ENCODE results near the gene ZSWIM8. TPM values are rescaled to one million over a fixed set of nuclear protein-coding genes. Genes with fewer than 3 reads are reported as not detected.
"Not testable (repeated sequence)": the region's sequence is repeated elsewhere in the genome, so short reads cannot be mapped to it uniquely, and the experiment has no call there.

Gene ZSWIM8
- total RNA-seq, 1 donor: 30.7 TPM

DNA sequence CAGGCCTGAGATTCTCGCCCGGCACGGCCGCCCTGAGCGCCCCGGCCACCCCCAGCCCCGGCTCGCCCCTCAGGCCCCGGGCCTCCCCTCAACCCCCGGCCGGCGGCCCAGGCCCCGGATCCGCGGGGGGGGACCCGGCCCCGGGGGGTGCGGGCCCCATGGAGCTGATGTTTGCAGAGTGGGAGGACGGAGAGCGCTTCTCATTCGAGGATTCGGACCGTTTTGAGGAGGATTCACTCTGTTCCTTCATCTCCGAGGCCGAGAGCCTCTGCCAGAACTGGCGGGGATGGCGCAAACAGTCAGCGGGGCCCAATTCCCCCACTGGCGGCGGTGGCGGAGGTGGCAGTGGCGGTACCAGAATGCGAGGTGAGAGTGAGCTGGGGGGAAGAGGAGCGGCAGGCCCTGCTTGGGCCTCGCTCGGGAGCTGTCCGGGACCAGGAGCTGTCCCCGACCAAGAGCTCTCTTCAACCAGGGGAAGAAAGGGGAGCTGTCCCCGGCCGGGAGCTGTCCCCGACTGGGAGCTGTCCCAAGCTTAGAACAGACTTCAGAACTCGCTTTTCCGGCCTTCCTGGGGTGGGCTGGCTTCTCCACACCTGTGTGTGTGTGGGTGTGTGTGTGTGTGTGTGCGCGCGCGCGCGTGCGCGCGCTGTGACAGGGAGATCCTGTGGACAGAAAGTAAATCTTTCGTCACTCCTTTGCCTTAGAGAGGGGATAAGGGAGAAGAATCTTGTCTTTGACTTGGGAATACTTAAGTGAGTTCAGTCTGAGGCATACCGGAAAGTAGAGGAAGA is 510 bp downstream of the ZSWIM8 start:
- peak overlapping the region; percentile 82 for H3K4me3 ChIP-seq (ENCODE audit: low read length)
- peaks cover 51% of the 10 kb centered on the region for H3K4me1 ChIP-seq (ENCODE audit: insufficient read depth, low read length)
- H3K9me3 ChIP-seq (ENCODE audit: low read depth, low read length): no peaks in the 10 kb centered on the region
- H3K27me3 ChIP-seq (ENCODE audit: insufficient read depth, low read length): no peaks in the 10 kb centered on the region

DNA sequence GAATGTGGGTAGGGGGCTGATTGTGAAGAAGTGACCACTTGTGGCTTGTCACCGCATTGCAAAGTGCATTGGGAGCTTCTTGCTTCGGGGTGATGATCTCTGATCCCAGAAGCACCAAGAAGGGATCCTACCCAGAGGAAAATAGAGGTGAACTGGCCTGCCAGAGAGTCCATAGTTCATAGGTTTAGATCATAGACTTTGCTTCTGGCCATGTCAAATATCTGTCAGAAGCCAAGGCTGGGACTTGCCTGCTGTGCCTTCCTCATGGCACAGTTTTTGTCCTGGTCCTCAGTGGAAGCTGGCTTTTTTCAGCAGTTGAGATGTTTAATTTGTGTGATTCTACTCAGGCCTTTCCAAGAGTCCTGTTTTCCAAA is 1.1 kb downstream of the ZSWIM8 start:
- Histone ChIP-seq H3K27me3 (ENCODE audit: insufficient read depth, low read length) (no peaks in the 10 kb centered on the region), H3K4me1 (ENCODE audit: insufficient read depth, low read length) (peaks cover 45% of the 10 kb centered on the region), H3K9me3 (ENCODE audit: low read depth, low read length) (no peaks in the 10 kb centered on the region), H3K4me3 (ENCODE audit: low read length) (peak overlapping the region; percentile 82)

DNA sequence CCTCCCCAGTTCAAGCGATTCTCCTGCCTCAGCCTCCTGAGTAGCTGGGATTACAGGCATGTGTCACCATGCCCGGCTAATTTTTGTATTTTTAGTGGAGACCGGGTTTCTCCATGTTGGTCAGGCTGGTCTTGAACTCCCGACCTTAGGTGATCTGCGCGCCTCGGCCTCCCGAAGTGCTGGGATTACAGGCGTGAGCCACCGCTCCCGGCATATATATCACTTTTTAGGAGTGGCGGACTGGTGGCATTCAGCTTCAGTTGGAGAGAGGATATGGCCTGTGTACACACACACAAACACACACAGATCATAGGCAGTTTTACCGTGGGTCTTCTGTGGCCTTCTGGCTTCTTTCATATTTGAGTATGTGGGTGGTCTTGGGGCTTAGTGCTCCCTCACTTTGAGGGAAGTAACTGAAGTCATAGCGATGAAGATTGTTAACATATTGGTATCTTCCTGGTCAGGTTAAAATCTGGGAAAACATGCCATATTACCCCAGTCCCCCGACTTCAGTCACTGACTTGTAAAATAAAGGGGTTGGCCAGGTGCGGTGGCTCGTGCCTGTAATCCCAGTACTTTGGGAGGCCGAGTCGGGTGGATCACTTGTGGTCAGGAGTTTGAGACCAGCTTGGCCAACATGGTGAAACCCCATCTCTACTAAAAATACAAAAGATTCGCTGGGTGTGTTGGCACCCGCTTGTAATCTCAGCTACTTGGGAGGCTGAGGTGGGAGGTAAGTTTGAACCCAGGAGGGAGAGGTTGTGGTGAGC is 1.8 kb downstream of the ZSWIM8 start:
- H3K4me3 ChIP-seq (ENCODE audit: low read length); H3K27me3 ChIP-seq (ENCODE audit: insufficient read depth, low read length); H3K9me3 ChIP-seq (ENCODE audit: low read depth, low read length): not testable (repeated sequence)
- H3K4me1 ChIP-seq (ENCODE audit: insufficient read depth, low read length): peaks cover 45% of the 10 kb centered on the region

DNA sequence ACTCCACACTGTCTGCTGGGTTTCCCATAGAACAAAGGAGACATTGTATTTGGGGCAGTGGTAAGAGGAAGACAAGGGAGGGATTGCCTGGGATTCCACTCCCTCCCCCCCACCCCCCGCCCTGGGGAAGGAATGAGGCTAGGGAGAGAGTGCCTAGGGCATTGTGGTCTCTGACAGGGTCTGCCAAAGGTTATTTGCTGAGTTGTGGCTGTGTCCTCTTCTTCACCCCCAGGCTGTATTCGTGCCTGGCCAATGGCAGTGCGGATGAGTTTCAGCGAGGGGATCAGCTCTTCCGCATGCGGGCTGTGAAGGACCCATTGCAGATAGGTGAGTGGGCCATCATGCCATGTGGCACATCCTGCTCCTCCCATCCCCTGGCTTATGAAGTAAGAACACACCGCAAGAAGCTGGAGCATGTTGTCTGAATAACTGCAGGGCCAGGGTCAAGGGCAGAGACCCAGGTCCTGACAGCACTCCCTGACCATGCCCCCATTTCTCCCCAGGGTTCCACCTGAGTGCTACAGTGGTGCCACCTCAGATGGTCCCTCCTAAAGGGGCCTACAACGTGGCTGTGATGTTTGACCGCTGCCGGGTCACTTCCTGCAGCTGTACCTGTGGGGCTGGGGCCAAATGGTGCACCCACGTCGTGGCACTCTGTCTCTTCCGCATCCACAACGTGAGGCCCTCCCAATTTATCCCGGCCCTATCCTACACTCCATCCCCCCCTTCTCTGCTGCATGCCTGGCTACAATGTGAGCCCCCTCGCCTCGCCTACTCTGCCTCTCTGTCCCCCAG is 3.7 kb downstream of the ZSWIM8 start:
- Histone ChIP-seq H3K9me3 (ENCODE audit: low read depth, low read length) (no peaks in the 10 kb centered on the region), H3K27me3 (ENCODE audit: insufficient read depth, low read length) (no peaks in the 10 kb centered on the region), H3K4me3 (ENCODE audit: low read length) (no peak overlapping the region), H3K4me1 (ENCODE audit: insufficient read depth, low read length) (peaks cover 27% of the 10 kb centered on the region)

DNA sequence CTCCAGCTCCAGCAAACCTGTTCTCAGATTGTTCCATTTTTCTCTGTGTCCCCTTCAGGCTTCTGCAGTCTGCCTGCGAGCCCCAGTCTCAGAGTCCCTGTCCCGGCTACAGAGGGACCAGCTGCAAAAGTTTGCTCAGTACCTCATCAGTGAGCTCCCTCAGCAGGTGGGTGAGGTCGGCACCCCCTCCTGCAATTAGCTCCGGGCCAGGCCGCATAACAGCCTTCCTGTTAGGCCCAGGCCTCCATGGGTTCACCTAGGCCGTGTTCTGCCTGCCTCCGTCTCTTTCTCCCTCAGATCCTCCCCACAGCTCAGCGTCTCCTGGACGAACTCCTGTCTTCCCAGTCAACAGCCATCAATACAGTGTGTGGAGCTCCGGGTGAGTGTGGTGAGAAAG is 4.3 kb downstream of the ZSWIM8 start:
- Histone ChIP-seq H3K4me3 (ENCODE audit: low read length) (no peak overlapping the region), H3K4me1 (ENCODE audit: insufficient read depth, low read length) (peaks cover 22% of the 10 kb centered on the region), H3K9me3 (ENCODE audit: low read depth, low read length) (no peaks in the 10 kb centered on the region)

DNA sequence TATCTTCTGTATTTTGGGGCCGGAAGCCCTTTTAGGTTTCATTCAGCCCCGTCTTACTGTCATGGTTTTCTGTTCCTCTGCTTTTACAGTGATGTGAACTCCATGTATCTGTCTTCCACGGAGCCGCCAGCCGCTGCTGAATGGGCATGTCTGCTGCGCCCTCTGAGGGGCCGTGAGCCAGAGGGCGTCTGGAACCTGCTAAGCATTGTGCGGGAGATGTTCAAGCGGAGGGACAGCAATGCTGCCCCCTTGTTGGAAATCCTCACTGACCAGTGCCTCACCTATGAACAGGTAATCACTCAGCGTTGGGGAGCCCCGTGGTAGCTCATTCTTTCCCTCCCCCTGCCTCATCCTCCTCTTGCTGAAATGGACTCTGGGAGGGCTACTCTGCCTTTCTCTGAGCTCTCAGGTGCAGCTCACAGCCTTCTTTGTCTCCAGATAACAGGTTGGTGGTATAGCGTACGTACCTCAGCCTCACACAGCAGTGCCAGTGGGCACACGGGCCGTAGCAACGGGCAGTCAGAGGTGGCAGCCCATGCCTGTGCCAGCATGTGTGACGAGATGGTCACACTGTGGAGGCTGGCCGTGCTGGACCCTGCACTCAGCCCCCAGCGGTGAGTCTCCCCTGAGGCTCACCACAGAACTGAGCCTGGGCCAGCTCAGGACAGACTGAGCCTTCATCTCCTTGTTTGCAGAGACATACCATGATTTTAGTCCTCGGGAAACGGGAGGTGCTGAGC is 5.7 kb downstream of the ZSWIM8 start:
- Histone ChIP-seq H3K4me3 (ENCODE audit: low read length) (no peak overlapping the region), H3K4me1 (ENCODE audit: insufficient read depth, low read length) (peaks cover 17% of the 10 kb centered on the region), H3K9me3 (ENCODE audit: low read depth, low read length) (no peaks in the 10 kb centered on the region), H3K27me3 (ENCODE audit: insufficient read depth, low read length) (no peaks in the 10 kb centered on the region)

More for the DNA sequence above, 4.3 kb downstream of the ZSWIM8 start:
- no peaks in the 10 kb centered on the region for H3K27me3 ChIP-seq (ENCODE audit: insufficient read depth, low read length)

DNA sequence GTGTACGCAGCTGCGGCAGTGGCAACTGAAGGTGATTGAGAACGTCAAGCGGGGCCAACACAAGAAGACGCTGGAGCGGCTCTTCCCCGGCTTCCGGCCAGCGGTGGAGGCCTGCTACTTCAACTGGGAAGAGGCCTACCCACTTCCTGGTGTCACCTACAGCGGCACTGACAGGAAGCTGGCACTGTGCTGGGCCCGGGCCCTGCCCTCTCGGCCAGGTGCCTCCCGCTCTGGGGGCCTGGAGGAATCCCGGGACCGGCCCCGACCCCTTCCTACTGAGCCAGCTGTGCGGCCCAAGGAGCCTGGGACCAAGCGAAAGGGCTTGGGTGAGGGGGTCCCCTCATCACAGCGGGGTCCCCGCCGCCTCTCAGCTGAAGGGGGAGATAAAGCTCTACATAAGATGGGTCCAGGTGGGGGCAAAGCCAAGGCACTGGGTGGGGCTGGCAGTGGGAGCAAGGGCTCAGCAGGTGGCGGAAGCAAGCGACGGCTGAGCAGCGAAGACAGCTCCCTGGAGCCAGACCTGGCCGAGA is 6.5 kb downstream of the ZSWIM8 start:
- Histone ChIP-seq H3K4me3 (ENCODE audit: low read length) (no peak overlapping the region), H3K4me1 (ENCODE audit: insufficient read depth, low read length) (peaks cover 8% of the 10 kb centered on the region), H3K27me3 (ENCODE audit: insufficient read depth, low read length) (no peaks in the 10 kb centered on the region), H3K9me3 (ENCODE audit: low read depth, low read length) (no peaks in the 10 kb centered on the region)

DNA sequence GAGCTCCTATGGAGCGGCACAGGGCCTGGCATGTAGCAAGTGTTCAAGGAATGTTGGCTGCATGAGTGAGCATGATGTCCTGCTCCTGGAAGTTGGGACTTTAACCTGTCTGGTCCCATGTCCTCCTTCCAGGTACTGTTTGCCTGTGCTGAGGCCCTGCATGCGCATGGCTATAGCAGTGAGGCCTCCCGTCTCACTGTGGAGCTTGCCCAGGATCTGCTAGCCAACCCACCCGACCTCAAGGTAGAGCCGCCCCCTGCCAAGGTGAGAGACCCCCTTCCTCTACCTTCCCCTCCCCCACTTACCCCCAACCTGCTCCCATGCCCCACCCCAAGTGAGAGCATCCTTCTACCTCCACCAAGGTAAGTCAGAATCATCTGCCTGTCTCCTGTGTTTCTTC is 8.1 kb downstream of the ZSWIM8 start:
- Histone ChIP-seq H3K27me3 (ENCODE audit: insufficient read depth, low read length) (no peaks in the 10 kb centered on the region), H3K4me1 (ENCODE audit: insufficient read depth, low read length) (no peaks in the 10 kb centered on the region), H3K4me3 (ENCODE audit: low read length) (no peak overlapping the region), H3K9me3 (ENCODE audit: low read depth, low read length) (no peaks in the 10 kb centered on the region)

DNA sequence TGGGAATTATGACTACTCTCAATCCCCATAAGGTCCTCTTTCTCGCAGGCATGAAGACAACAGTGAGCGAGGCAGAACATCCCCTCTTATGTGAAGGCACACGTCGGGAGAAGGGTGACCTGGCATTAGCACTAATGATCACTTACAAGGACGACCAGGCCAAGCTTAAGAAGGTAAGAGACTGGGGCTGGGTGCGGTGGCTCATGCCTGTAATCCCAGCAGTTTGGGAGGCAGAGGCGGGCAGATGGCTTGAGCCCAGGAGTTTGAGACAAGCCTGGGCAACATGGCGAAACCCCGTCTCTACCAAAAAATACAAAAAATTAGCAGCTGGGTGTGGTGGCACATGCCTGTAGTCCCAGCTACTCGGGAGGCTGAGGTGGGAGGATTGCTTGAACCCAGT is 10.1 kb downstream of the ZSWIM8 start:
- H3K4me3 ChIP-seq (ENCODE audit: low read length); H3K4me1 ChIP-seq (ENCODE audit: insufficient read depth, low read length); H3K27me3 ChIP-seq (ENCODE audit: insufficient read depth, low read length); H3K9me3 ChIP-seq (ENCODE audit: low read depth, low read length): not testable (repeated sequence)

DNA sequence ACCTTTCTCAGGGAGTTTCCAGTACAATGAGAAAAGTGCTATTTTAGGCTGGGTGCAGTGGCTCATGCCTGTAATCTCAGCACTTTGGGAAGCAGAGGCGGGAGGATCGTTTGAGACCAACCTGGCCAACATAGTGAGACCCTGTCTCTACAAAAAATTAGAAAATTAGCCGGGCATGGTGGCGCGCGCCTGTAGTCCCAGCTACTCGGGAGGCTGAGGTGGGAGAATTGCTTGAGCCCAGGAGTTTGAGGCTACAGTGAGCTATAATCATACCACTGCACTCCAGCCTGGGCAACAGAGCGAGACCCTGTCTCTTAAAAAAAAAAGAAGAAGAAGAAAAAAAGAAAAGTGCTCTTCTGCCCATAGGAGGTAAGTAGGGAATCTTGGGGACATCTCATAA is 10.6 kb downstream of the ZSWIM8 start:
- H3K4me1 ChIP-seq (ENCODE audit: insufficient read depth, low read length); H3K9me3 ChIP-seq (ENCODE audit: low read depth, low read length); H3K4me3 ChIP-seq (ENCODE audit: low read length); H3K27me3 ChIP-seq (ENCODE audit: insufficient read depth, low read length): not testable (repeated sequence)

DNA sequence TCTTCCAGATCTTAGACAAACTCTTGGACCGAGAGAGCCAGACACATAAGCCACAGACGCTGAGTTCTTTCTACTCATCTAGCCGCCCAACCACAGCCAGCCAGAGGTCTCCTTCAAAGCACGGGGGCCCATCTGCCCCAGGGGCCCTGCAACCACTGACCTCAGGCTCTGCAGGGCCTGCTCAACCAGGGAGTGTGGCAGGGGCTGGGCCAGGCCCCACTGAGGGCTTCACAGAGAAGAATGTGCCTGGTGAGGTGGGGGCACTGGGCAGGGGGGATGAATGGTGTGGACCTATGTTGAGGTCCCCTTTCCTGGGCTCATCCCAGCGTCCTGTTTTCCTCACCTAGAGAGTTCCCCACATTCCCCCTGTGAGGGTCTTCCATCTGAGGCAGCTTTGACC is 11.4 kb downstream of the ZSWIM8 start:
- Histone ChIP-seq H3K27me3 (ENCODE audit: insufficient read depth, low read length) (no peaks in the 10 kb centered on the region), H3K4me1 (ENCODE audit: insufficient read depth, low read length) (no peaks in the 10 kb centered on the region), H3K9me3 (ENCODE audit: low read depth, low read length) (no peaks in the 10 kb centered on the region), H3K4me3 (ENCODE audit: low read length) (no peak overlapping the region)

DNA sequence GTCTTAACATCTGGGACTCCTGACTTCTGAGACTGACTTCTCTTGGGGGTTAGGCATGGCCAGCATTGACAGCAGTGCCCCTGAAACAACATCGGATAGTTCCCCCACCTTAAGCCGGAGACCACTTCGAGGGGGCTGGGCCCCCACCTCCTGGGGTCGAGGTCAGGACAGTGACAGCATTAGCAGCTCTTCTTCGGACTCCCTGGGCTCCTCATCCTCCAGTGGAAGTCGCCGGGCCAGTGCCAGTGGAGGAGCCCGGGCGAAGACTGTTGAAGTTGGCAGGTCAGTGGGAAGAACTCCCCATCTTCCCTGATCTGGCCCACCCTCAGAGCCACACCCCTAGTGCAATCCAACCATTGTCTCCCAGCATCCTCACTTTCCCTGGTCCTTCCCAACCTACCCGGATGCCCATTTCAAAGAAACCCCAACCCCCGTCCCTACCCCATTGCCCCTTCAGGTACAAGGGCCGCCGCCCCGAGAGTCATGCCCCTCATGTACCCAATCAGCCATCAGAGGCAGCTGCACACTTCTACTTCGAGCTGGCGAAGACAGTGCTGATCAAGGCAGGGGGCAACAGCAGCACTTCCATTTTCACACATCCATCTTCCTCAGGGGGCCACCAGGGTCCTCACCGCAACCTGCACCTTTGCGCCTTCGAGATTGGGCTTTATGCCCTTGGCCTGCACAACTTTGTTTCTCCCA is 12.1 kb downstream of the ZSWIM8 start:
- Histone ChIP-seq H3K4me3 (ENCODE audit: low read length) (no peak overlapping the region), H3K4me1 (ENCODE audit: insufficient read depth, low read length) (no peaks in the 10 kb centered on the region), H3K27me3 (ENCODE audit: insufficient read depth, low read length) (no peaks in the 10 kb centered on the region), H3K9me3 (ENCODE audit: low read depth, low read length) (no peaks in the 10 kb centered on the region)

DNA sequence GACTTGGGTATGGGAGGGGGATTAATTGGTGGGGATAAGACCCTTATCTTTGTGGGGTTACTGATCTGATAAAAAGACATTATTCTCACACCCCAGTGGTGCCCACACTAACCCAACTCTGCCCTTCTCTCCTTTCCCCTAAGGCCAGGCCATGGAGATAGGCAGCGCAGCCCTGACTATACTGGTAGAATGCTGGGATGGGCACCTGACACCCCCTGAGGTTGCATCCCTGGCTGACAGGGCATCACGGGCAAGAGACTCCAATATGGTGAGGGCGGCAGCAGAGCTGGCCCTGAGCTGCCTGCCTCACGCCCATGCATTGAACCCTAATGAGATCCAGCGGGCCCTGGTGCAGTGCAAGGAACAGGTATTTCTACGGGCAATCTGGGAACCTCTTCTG is 12.7 kb downstream of the ZSWIM8 start:
- H3K4me3 ChIP-seq (ENCODE audit: low read length): no peak overlapping the region
- no peaks in the 10 kb centered on the region for H3K27me3 ChIP-seq (ENCODE audit: insufficient read depth, low read length)
- no peaks in the 10 kb centered on the region for H3K4me1 ChIP-seq (ENCODE audit: insufficient read depth, low read length)
- no peaks in the 10 kb centered on the region for H3K9me3 ChIP-seq (ENCODE audit: low read depth, low read length)

DNA sequence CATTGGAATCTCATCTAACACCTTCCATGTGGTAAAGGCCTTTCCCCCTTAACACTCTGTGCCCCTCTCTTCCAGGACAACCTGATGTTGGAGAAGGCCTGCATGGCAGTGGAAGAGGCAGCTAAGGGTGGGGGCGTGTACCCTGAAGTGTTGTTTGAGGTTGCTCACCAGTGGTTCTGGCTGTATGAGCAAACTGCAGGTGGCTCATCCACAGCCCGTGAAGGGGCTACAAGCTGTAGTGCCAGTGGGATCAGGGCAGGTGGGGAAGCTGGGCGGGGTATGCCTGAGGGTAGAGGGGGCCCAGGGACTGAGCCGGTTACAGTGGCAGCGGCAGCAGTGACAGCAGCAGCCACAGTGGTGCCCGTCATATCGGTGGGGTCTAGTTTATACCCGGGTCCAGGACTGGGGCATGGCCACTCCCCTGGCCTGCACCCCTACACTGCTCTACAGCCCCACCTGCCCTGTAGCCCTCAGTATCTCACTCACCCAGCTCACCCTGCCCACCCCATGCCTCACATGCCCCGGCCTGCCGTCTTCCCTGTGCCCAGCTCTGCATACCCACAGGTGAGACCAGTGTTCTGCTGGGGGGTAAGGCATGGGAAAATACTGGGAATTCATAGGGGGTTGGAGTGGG is 13.6 kb downstream of the ZSWIM8 start:
- H3K9me3 ChIP-seq (ENCODE audit: low read depth, low read length): no peaks in the 10 kb centered on the region
- no peaks in the 10 kb centered on the region for H3K4me1 ChIP-seq (ENCODE audit: insufficient read depth, low read length)
- no peak overlapping the region for H3K4me3 ChIP-seq (ENCODE audit: low read length)
- no peaks in the 10 kb centered on the region for H3K27me3 ChIP-seq (ENCODE audit: insufficient read depth, low read length)
